Prostate gland (tissue), 2 donors: ENCODE measurements around the gene SORBS1. TPM values are rescaled to one million over a fixed set of nuclear protein-coding genes. Genes with fewer than 3 reads are reported as not detected.
A peak's percentile ranks its signal among the peaks of the same experiment; 100 is the strongest.

ENCODE experiments used
- DNase-seq: peaks from one replicate; pipeline ENCODE4 v3.0.0-alpha.2; 2019; ENCODE audit warnings: low spot score
- H3K27ac ChIP-seq, 2 donors: fragments of 200-600 bp; sonication (generic); 2 replicates each; pipeline ENCODE4 v1.5.1; 2017 to 2019
- H3K27me3 ChIP-seq: fragments of 200-600 bp; sonication (generic); replicated peaks from 2 replicates; pipeline ENCODE4 v1.5.1; 2019; ENCODE audit not compliant: insufficient read depth
- H3K36me3 ChIP-seq, 2 donors: fragments of 200-600 bp; sonication (generic); 1 replicate in 1 of 2; 2 replicates in 1 of 2; pipeline versions ENCODE4 v1.5.1 to v1.8.1; 2017 to 2019
- H3K4me1 ChIP-seq: fragments of 200-600 bp; sonication (generic); replicated peaks from 2 replicates; pipeline ENCODE4 v1.5.1; 2019
- H3K4me3 ChIP-seq, 2 donors: fragments of 200-600 bp; sonication (generic); 2 replicates each; pipeline ENCODE4 v1.5.1; 2017 to 2019
- H3K9me3 ChIP-seq: fragments of 200-600 bp; sonication (generic); 2 replicates; pipeline ENCODE4 v1.5.1; 2017
- POLR2A ChIP-seq: fragments of 450-650 bp; IDR thresholded peaks from one replicate; pipeline ENCODE4 v1.6.1; 2016; ENCODE audit warnings: antibody characterized with exemption, mild to moderate bottlenecking
- POLR2AphosphoS5 ChIP-seq: sonication (generic); formaldehyde crosslinking; IDR thresholded peaks from one replicate; pipeline ENCODE4 v1.6.1; 2017; ENCODE audit warnings: antibody characterized with exemption
- WGBS: methylation state at CpG from one replicate; pipeline ENCODE4 v1.1.5; 2018; 5-methylcytosine and 5-hydroxymethylcytosine counted together
- intact Hi-C: fragments of 100-400 bp; cut with DNase I; formaldehyde crosslinking; loops from one replicate; pipeline ENCODE4 v1.14.2; 2022
- total RNA-seq, 2 donors: library from RNA; depleted of rRNA; stranded (reverse); fragments of >200 nt; gene quantifications; one replicate each; pipeline ENCODE4 v1.1.0, GENCODE V29; 2016
- TF ChIP-seq, protein P1 (sequence below), 4 experiments: fragments of 200-600 bp in 2 of 4; fragments of 450-650 bp in 2 of 4; sonication (generic) in 2 of 4; IDR thresholded peaks; 1 replicate in 3 of 4; 2 replicates in 1 of 4; pipeline ENCODE4 v1.5.1; 2016 to 2019; ENCODE audit warnings: antibody characterized with exemption in 4 of 4, mild to moderate bottlenecking in 2 of 4, moderate library complexity in 2 of 4

SORBS1 gene
- total RNA-seq, 2 donors from 2014 or later: 84.6 to 189 TPM

DNA sequence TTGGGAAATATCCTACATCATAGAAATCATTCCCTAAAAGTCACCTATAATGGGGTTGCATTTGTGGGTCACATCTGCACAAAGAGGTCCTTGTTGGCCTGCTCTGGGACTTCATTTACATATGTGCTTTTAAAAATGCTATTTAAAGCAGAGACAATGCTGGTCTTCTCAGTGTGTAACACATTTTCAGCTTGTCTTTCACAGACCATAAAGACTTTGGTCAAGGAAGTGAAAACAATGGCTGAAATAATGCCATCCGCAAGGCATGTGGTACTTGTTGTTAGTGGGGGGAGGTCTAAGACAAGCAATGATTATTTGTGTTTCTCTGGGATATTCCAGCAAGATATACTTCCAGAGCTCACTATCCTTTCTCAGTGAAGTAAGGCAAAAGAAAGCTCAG is 185.8 kb downstream of the SORBS1 start:
- no peak for DNase-seq
- Histone ChIP-seq H3K27ac (no peak overlapping the region), H3K9me3 (no peaks in the 10 kb centered on the region), H3K27me3 (no peaks in the 10 kb centered on the region), H3K4me1 (no peaks in the 10 kb centered on the region), H3K4me3 (no peak overlapping the region), H3K36me3 (no peaks in the 10 kb centered on the region)
- intact Hi-C loops: loop anchor here (2.0 kb wide), 1 partner anchor 225 kb away; no protein-coding TSS in a partner anchor
- TF ChIP-seq POLR2AphosphoS5 (no peak), POLR2A (no peak)
- TF ChIP-seq, protein P1, sequence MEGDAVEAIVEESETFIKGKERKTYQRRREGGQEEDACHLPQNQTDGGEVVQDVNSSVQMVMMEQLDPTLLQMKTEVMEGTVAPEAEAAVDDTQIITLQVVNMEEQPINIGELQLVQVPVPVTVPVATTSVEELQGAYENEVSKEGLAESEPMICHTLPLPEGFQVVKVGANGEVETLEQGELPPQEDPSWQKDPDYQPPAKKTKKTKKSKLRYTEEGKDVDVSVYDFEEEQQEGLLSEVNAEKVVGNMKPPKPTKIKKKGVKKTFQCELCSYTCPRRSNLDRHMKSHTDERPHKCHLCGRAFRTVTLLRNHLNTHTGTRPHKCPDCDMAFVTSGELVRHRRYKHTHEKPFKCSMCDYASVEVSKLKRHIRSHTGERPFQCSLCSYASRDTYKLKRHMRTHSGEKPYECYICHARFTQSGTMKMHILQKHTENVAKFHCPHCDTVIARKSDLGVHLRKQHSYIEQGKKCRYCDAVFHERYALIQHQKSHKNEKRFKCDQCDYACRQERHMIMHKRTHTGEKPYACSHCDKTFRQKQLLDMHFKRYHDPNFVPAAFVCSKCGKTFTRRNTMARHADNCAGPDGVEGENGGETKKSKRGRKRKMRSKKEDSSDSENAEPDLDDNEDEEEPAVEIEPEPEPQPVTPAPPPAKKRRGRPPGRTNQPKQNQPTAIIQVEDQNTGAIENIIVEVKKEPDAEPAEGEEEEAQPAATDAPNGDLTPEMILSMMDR (IDR thresholded peaks at IDR 0.05): no peak
- 90% methylated on average over 1 of the region's 1 CpG for WGBS

DNA sequence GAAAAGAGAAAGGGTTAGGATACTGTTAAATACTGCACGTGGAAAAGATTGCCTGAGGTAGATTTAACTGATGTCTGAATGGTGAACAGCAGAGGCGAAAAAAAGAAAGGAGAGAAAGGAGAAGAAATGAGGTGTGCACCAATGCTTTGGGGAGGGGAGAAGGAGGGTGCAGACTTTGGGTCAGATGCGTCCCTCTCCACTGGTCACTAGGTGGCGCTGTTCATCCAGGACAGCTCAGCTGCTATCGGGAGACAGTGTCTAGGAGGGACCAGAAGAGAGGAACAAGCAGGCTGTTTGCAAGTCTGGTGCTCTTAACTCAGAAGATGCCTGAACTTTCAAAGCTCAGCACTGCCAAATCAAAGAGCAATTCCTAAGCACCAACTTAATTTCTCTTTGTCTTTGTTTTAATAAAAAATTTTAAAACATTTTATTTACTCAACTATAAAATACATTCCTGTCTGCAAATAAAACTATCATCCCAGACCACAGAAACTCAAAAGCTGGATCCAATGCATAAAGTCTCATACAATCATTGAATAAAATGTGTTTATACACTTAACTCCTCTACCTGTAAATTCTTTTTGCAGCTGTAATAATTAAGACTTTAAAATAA is 186.5 kb downstream of the SORBS1 start:
- Histone ChIP-seq H3K9me3 (no peaks in the 10 kb centered on the region), H3K27me3 (no peaks in the 10 kb centered on the region), H3K27ac (no peak overlapping the region), H3K4me3 (no peak overlapping the region), H3K36me3 (no peaks in the 10 kb centered on the region), H3K4me1 (no peaks in the 10 kb centered on the region)
- TF ChIP-seq, protein P1 (IDR thresholded peaks at IDR 0.05): peak; percentile 84 to 89 (median 87)
- TF ChIP-seq POLR2AphosphoS5 (peak; percentile 37), POLR2A (no peak)
- 19% methylated on average over 5 of the region's 5 CpGs for whole genome bisulfite sequencing
- intact Hi-C loops: loop anchor here (2.0 kb wide), 1 partner anchor 226 kb away; no protein-coding TSS in a partner anchor
- peak; percentile 65 for DNase-seq

DNA sequence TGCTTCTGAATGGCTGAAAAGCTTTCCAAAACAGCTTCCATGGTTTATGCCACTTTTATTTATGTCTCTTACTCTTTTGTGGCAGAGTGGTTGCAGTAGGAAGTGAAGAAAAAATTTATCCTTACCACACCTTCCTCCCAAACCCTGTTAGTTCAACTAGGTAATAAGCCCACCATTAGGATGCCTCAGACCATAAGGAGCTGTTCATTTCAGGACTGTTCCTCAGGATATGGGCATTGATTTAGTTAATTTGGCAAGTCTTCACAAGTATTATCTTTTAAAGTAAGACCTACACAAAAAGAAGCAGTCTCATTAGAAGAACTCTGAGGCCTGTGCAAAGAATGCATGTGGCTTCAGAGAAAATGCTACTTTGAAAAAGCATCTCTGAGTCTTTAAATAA is 187.5 kb downstream of the SORBS1 start:
- no peak for DNase-seq
- Histone ChIP-seq H3K4me3 (no peak overlapping the region), H3K27ac (no peak overlapping the region), H3K36me3 (no peaks in the 10 kb centered on the region), H3K27me3 (no peaks in the 10 kb centered on the region), H3K4me1 (no peaks in the 10 kb centered on the region), H3K9me3 (no peaks in the 10 kb centered on the region)
- intact Hi-C loops: loop anchor here (2.0 kb wide), 1 partner anchor 227 kb away; no protein-coding TSS in a partner anchor
- TF ChIP-seq, protein P1 (IDR thresholded peaks at IDR 0.05): no peak
- TF ChIP-seq POLR2AphosphoS5 (no peak), POLR2A (no peak)

DNA sequence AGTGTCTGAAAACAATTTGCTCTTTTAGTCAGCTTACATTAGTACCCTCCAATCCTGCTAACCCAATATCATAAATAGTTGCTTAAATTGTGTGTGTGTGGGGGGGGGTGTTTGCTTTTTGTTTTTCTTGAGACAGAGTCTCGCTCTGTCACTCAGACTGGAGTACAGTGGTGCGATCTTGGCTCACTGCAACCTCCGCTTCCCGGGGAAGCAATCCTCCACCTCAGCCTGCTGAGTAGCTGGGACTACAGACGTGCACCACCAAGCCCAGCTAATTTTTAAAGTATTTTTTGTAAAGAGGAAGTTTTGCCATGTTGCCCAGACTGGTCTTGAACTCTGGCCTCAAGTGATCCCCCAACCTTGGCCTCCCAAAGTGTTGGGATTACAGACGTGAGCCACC is 196.8 kb downstream of the SORBS1 start:
- intact Hi-C loops: loop anchor here (5.0 kb wide), 1 partner anchor 117 kb away; no protein-coding TSS in a partner anchor
- TF ChIP-seq POLR2AphosphoS5 (no peak), POLR2A (no peak)
- TF ChIP-seq, protein P1 (IDR thresholded peaks at IDR 0.05): no peak
- no peaks in the 10 kb centered on the region for H3K27me3 ChIP-seq
- no peak for DNase-seq
- H3K27ac ChIP-seq: no peak overlapping the region
- 79% methylated on average over 6 of the region's 6 CpGs for WGBS
- H3K4me1 ChIP-seq: no peaks in the 10 kb centered on the region
- H3K36me3 ChIP-seq: no peaks in the 10 kb centered on the region
- no peak overlapping the region for H3K4me3 ChIP-seq
- H3K9me3 ChIP-seq: no peaks in the 10 kb centered on the region
